OCI-LY7 (cell line): ENCODE measurements around the gene TSHZ2.

Source experiments
- EZH2phosphoT487 ChIP-seq: fragments of 200-600 bp; sonication (generic); IDR thresholded peaks from 2 replicates; pipeline ENCODE4 v1.6.1; 2018; ENCODE audit warnings: low read depth, borderline replicate concordance, mild to moderate bottlenecking, mixed run types, antibody characterized with exemption, low read length, moderate library complexity, mixed read lengths
- TF ChIP-seq, protein P1 (sequence below): fragments of 200-600 bp; sonication (generic); conservative IDR thresholded peaks from 2 replicates; pipeline ENCODE4 v1.5.1; 2014; ENCODE audit warnings: mild to moderate bottlenecking, antibody characterized with exemption, low read length, moderate library complexity, mixed read lengths

DNA sequence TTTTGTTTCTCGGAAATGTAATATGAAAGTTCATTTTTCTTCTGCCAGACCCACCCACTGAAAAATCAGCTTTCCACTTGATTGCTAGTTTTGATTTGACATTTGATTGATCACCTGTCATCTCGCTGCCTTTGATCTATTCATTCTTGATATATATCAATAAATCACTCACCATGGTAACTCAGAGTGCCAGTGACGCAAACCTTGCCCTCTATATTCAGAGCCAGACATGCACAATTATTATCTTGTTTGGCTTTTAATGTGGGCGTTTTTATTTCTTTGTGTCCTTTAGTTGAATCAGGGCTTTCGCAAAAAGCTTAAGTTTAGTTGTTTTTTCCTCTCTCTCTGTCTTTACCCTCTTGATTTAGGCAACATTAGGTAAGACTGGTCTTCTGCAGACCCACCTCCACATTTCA lies 2.0 kb downstream of the TSHZ2 start:
- TF ChIP-seq, protein P1, sequence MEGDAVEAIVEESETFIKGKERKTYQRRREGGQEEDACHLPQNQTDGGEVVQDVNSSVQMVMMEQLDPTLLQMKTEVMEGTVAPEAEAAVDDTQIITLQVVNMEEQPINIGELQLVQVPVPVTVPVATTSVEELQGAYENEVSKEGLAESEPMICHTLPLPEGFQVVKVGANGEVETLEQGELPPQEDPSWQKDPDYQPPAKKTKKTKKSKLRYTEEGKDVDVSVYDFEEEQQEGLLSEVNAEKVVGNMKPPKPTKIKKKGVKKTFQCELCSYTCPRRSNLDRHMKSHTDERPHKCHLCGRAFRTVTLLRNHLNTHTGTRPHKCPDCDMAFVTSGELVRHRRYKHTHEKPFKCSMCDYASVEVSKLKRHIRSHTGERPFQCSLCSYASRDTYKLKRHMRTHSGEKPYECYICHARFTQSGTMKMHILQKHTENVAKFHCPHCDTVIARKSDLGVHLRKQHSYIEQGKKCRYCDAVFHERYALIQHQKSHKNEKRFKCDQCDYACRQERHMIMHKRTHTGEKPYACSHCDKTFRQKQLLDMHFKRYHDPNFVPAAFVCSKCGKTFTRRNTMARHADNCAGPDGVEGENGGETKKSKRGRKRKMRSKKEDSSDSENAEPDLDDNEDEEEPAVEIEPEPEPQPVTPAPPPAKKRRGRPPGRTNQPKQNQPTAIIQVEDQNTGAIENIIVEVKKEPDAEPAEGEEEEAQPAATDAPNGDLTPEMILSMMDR: no peak
- no peak for TF ChIP-seq EZH2phosphoT487
